ENCODE data around the gene SMG6. TPM values are rescaled to one million over a fixed set of nuclear protein-coding genes. Genes with fewer than 3 reads are reported as not detected.

SMG6 gene
- total and polyA plus RNA-seq, 2 donors (not counting 3 experiments of a cell fraction or from before 2014, with no cell fraction given), result 40.1 to 42.2 TPM

GRCh38 chr17:2016494-2016893 lies 287.1 kb downstream of the SMG6 start:
- dilution Hi-C loops (cut with MboI; ENCODE audit: extremely low pct_ligation_motif_present, low sequenced_read_pairs) (no loop called here), intact Hi-C loops (cut with micrococcal nuclease) (no loop called here)
- Histone ChIP-seq H3K9me3 (replicated peaks; ENCODE audit: control insufficient read depth, insufficient read depth, low read length) (no peaks in the 10 kb centered on the region), H2AFZ (ENCODE audit: low read depth, low read length) (no peak overlapping the region), H3K27me3 (ENCODE audit: control insufficient read depth in 2 of 2, insufficient read depth in 2 of 2, low read length in 2 of 2) (peaks cover 0 to 15% of the 10 kb centered on the region in 2 experiments), H3K9ac (replicated peaks; ENCODE audit: extremely low read depth, insufficient read depth, low read length) (no peak overlapping the region), H3K27ac (ENCODE audit: insufficient read depth, low read depth, low read length) (no peak overlapping the region), H3K4me2 (ENCODE audit: insufficient read depth, low read length) (no peak overlapping the region), H4K20me1 (replicated peaks; ENCODE audit: control insufficient read depth, extremely low read depth, insufficient read depth, low read length) (no peaks in the 10 kb centered on the region), H3K79me2 (ENCODE audit: control insufficient read depth, insufficient read depth, low read length) (no peaks in the 10 kb centered on the region), H3K9me1 (replicated peaks; ENCODE audit: control insufficient read depth, extremely low read depth, insufficient read depth, low read length) (no peaks in the 10 kb centered on the region), H3K4me1 (ENCODE audit: control insufficient read depth, extremely low read depth, insufficient read depth, low read length) (peaks cover 10% of the 10 kb centered on the region), H3K36me3 (ENCODE audit: control insufficient read depth in 2 of 2, extremely low read depth in 1 of 2, insufficient read depth in 2 of 2, low read length in 2 of 2) (no peaks in the 10 kb centered on the region), H3K4me3 (replicated peaks in 1 of 3; ENCODE audit: insufficient read depth in 1 of 3, low read depth in 1 of 3, low read length in 3 of 3) (no peak overlapping the region)
- BruUV-seq (replicated peaks), result no TSS peak
- DNase-seq (ENCODE audit: low read depth, low spot score), result no peak
- POLR2A ChIA-PET, result no interaction called here
- no peak for FAIRE-seq
- CTCF ChIA-PET, result no interaction called here
- TF ChIP-seq JUN (IDR thresholded peaks at IDR 0.05; ENCODE audit: borderline replicate concordance, insufficient read depth, insufficient read length, low read depth) (no peak), FOS (IDR thresholded peaks at IDR 0.05; ENCODE audit: borderline replicate concordance, insufficient read depth, low read length) (no peak), MAX (IDR thresholded peaks at IDR 0.05; ENCODE audit: insufficient read depth, insufficient read length) (no peak), POLR2AphosphoS5 (IDR thresholded peaks at IDR 0.05; ENCODE audit: insufficient read depth, low read depth, low read length) (no peak)

- Histone ChIP-seq H3K9ac (replicated peaks; ENCODE audit: extremely low read depth, insufficient read depth, low read length) (no peak overlapping the region), H3K9me3 (replicated peaks; ENCODE audit: control insufficient read depth, insufficient read depth, low read length) (no peaks in the 10 kb centered on the region), H2AFZ (ENCODE audit: low read depth, low read length) (no peak overlapping the region), H4K20me1 (replicated peaks; ENCODE audit: control insufficient read depth, extremely low read depth, insufficient read depth, low read length) (no peaks in the 10 kb centered on the region), H3K27me3 (ENCODE audit: control insufficient read depth in 2 of 2, insufficient read depth in 2 of 2, low read length in 2 of 2) (peaks cover 0 to 15% of the 10 kb centered on the region in 2 experiments), H3K4me3 (replicated peaks in 1 of 3; ENCODE audit: insufficient read depth in 1 of 3, low read depth in 1 of 3, low read length in 3 of 3) (no peak overlapping the region), H3K36me3 (ENCODE audit: control insufficient read depth in 2 of 2, extremely low read depth in 1 of 2, insufficient read depth in 2 of 2, low read length in 2 of 2) (no peaks in the 10 kb centered on the region), H3K27ac (ENCODE audit: insufficient read depth, low read depth, low read length) (no peak overlapping the region), H3K4me2 (ENCODE audit: insufficient read depth, low read length) (no peak overlapping the region), H3K4me1 (ENCODE audit: control insufficient read depth, extremely low read depth, insufficient read depth, low read length) (peaks cover 2% of the 10 kb centered on the region), H3K9me1 (replicated peaks; ENCODE audit: control insufficient read depth, extremely low read depth, insufficient read depth, low read length) (no peaks in the 10 kb centered on the region), H3K79me2 (ENCODE audit: control insufficient read depth, insufficient read depth, low read length) (no peaks in the 10 kb centered on the region)
- CTCF ChIA-PET, result no interaction called here
- POLR2A ChIA-PET, result no interaction called here
- TF ChIP-seq MYC (IDR thresholded peaks at IDR 0.05; ENCODE audit: low read depth, low read length) (no peak), POLR2AphosphoS5 (IDR thresholded peaks at IDR 0.05; ENCODE audit: insufficient read depth, low read depth, low read length) (no peak), JUN (IDR thresholded peaks at IDR 0.05; ENCODE audit: borderline replicate concordance, insufficient read depth, insufficient read length, low read depth) (no peak), POLR2A (IDR thresholded peaks at IDR 0.05; ENCODE audit: low read depth, low read length) (no peak), GATA2 (IDR thresholded peaks at IDR 0.05; ENCODE audit: insufficient read depth, insufficient read length, low read depth, low read length) (no peak), FOS (IDR thresholded peaks at IDR 0.05; ENCODE audit: borderline replicate concordance, insufficient read depth, low read length) (no peak), EZH2 (IDR thresholded peaks at IDR 0.05; ENCODE audit: borderline replicate concordance, low read depth, low read length, severe bottlenecking) (no peak), MAX (IDR thresholded peaks at IDR 0.05; ENCODE audit: insufficient read depth, insufficient read length) (no peak), CTCF (IDR thresholded peaks at IDR 0.05; ENCODE audit: extremely low read depth in 1 of 2, insufficient read depth in 1 of 2, low read depth in 1 of 2, low read length in 2 of 2) (no peak)
- BruUV-seq (replicated peaks), result no TSS peak
- DNase-seq (ENCODE audit: low read depth, low spot score) (no peak), FAIRE-seq (no peak)
- dilution Hi-C loops (cut with MboI; ENCODE audit: extremely low pct_ligation_motif_present, low sequenced_read_pairs) (no loop called here), intact Hi-C loops (cut with micrococcal nuclease) (no loop called here)
These were observed 288.3 kb downstream of the SMG6 start for GRCh38 chr17:2015314-2015713.
